HS-27A (cell line): ENCODE data around the gene TIMP1.

Experiments used
- DNase-seq: peaks from one replicate; pipeline ENCODE4 v3.0.0-alpha.2; 2012; ENCODE audit warnings: low read depth, missing footprints

The TIMP1 gene

GRCh38 chrX:47634871-47635575 lies 52.8 kb downstream of the TIMP1 start:
- no peak for DNase-seq
